A549 (cell line): ENCODE results near the gene TCOF1. TPM values are rescaled to one million over a fixed set of nuclear protein-coding genes. Genes with fewer than 3 reads are reported as not detected.

Experiments
- ATAC-seq, 2 experiments: fragments of 200-7000 bp in 1 of 2; fragments of >200 bp in 1 of 2; cut with Nextera tagmentation in 1 of 2; cut with Tn5 transposase in 1 of 2; 3 replicates each; pipeline versions ENCODE4 v1.8.0 to v1.9.1; 2018 to 2020; ENCODE audit warnings: mild to moderate bottlenecking in 1 of 2, moderate library complexity in 1 of 2
- CTCF ChIA-PET: fragments of 300-600 bp; sonication (Branson Sonifier 250); formaldehyde crosslinking; extraction: SDS; loops from one replicate; lab custom pipeline; 2021; ENCODE audit warnings: antibody characterized with exemption, inconsistent platforms; lab: Yijun Ruan, JAX
- POLR2A ChIA-PET: fragments of 350-600 bp; formaldehyde crosslinking; extraction: SDS; loops from one replicate; lab custom pipeline; 2021; ENCODE audit warnings: antibody characterized with exemption, inconsistent platforms; lab: Yijun Ruan, JAX
- DNase-seq, 2 experiments: peaks; one replicate each; pipeline versions ENCODE4 v3.0.0 to v3.0.0-alpha.2; 2011 to 2016; ENCODE audit warnings: low read depth in 1 of 2, low spot score in 1 of 2
- FAIRE-seq: peaks from 2 replicates; lab custom pipeline; 2011; peaks lifted over from hg19 to GRCh38; lab: Jason Lieb, UNC
- H3K27ac ChIP-seq, 2 experiments: fragments of >200 bp; sonication (Bioruptor Twin); formaldehyde crosslinking; 3 replicates each; pipeline ENCODE4 v1.5.1; 2016 to 2017
- H3K4me1 ChIP-seq: fragments of >200 bp; sonication (Bioruptor Twin); formaldehyde crosslinking; 3 replicates; pipeline ENCODE4 v1.6.1; 2016
- H3K4me2 ChIP-seq: fragments of >200 bp; sonication (Bioruptor Twin); formaldehyde crosslinking; 3 replicates; pipeline ENCODE4 v1.6.1; 2016
- H3K4me3 ChIP-seq: fragments of >200 bp; sonication (Bioruptor Twin); formaldehyde crosslinking; 3 replicates; pipeline ENCODE4 v1.5.1; 2016
- H3K9me3 ChIP-seq: fragments of >200 bp; sonication (Bioruptor Twin); formaldehyde crosslinking; 3 replicates; pipeline ENCODE4 v1.6.1; 2016
- BHLHE40 ChIP-seq: IDR thresholded peaks from 2 replicates; pipeline ENCODE4 v1.6.1; 2012; ENCODE audit warnings: low read depth, low read length, inconsistent platforms
- CHD4 ChIP-seq: fragments of 200-600 bp; sonication (generic); IDR thresholded peaks from 2 replicates; pipeline ENCODE4 v1.6.1; 2016; ENCODE audit warnings: antibody characterized with exemption, mild to moderate bottlenecking, borderline replicate concordance
- EHF ChIP-seq: fragments of 250-450 bp; sonication (Bioruptor Pico); IDR thresholded peaks from 2 replicates; pipeline ENCODE4 v1.5.0; 2020; ENCODE audit warnings: mild to moderate bottlenecking
- ELK1 ChIP-seq: fragments of 150-350 bp; IDR thresholded peaks from 2 replicates; pipeline ENCODE4 v1.6.1; 2014; ENCODE audit warnings: low read depth, mild to moderate bottlenecking, low read length
- FOSL2 ChIP-seq, 2 experiments: fragments of 450-650 bp in 1 of 2; fragments of >200 bp in 1 of 2; sonication (Bioruptor Twin) in 1 of 2; formaldehyde crosslinking; IDR thresholded peaks; 2 replicates each; pipeline versions ENCODE4 v1.5.0 to v1.6.1; 2016 to 2020; ENCODE audit warnings: mild to moderate bottlenecking in 1 of 2, moderate library complexity in 1 of 2
- GATA3 ChIP-seq: IDR thresholded peaks from 2 replicates; pipeline ENCODE4 v1.6.1; 2012; ENCODE audit warnings: borderline replicate concordance
- HMGXB4 ChIP-seq: fragments of 250-450 bp; sonication (Bioruptor Pico); IDR thresholded peaks from 2 replicates; pipeline ENCODE4 v1.5.0; 2021; ENCODE audit warnings: mild to moderate bottlenecking, moderate library complexity, borderline replicate concordance
- HOXB5 ChIP-seq: fragments of 250-450 bp; sonication (Bioruptor Pico); IDR thresholded peaks from 2 replicates; pipeline ENCODE4 v1.5.0; 2020; ENCODE audit warnings: mild to moderate bottlenecking, moderate library complexity
- JUN ChIP-seq, 2 experiments: fragments of >200 bp; sonication (Bioruptor Twin); formaldehyde crosslinking; IDR thresholded peaks; 2 replicates in 1 of 2; 3 replicates in 1 of 2; pipeline ENCODE4 v1.6.1; 2016 to 2017
- JUNB ChIP-seq: fragments of >200 bp; sonication (Bioruptor Twin); formaldehyde crosslinking; IDR thresholded peaks from 2 replicates; pipeline ENCODE4 v1.6.1; 2016
- KDM1A ChIP-seq: fragments of 200-600 bp; sonication (generic); IDR thresholded peaks from 2 replicates; pipeline ENCODE4 v1.6.1; 2016; ENCODE audit warnings: low read depth, mild to moderate bottlenecking
- MAFK ChIP-seq: fragments of 450-650 bp; IDR thresholded peaks from 2 replicates; pipeline ENCODE4 v1.6.1; 2014; ENCODE audit not compliant: partially characterized antibody
- MAZ ChIP-seq: fragments of 150-350 bp; IDR thresholded peaks from 2 replicates; pipeline ENCODE4 v1.6.1; 2014; ENCODE audit warnings: antibody characterized with exemption, low read depth, low read length, borderline replicate concordance
- NR3C1 ChIP-seq: fragments of >200 bp; sonication (Bioruptor Twin); formaldehyde crosslinking; IDR thresholded peaks from 3 replicates; pipeline ENCODE4 v1.6.1; 2017
- PBX3 ChIP-seq: IDR thresholded peaks from 2 replicates; pipeline ENCODE4 v1.6.1; 2012
- RAD21 ChIP-seq, 2 experiments: fragments of >200 bp in 1 of 2; sonication (Bioruptor Twin) in 1 of 2; formaldehyde crosslinking in 1 of 2; IDR thresholded peaks in 1 of 2; conservative IDR thresholded peaks in 1 of 2; 2 replicates in 1 of 2; 3 replicates in 1 of 2; pipeline ENCODE4 v1.6.1; 2012 to 2018; ENCODE audit warnings: inconsistent platforms in 1 of 2
- RARB ChIP-seq: fragments of 250-450 bp; sonication (Bioruptor Pico); IDR thresholded peaks from 2 replicates; pipeline ENCODE4 v1.8.0; 2021; ENCODE audit warnings: mild to moderate bottlenecking, moderate library complexity
- SREBF2 ChIP-seq: fragments of 450-650 bp; IDR thresholded peaks from 2 replicates; pipeline ENCODE4 v1.6.1; 2014; ENCODE audit warnings: mild to moderate bottlenecking, moderate library complexity
- TP53 ChIP-seq: fragments of 250-450 bp; sonication (Bioruptor Pico); IDR thresholded peaks from 2 replicates; pipeline ENCODE4 v1.5.0; 2021; ENCODE audit warnings: mild to moderate bottlenecking, moderate library complexity
- USF2 ChIP-seq: fragments of 450-650 bp; IDR thresholded peaks from 2 replicates; pipeline ENCODE4 v1.6.1; 2014; ENCODE audit warnings: antibody characterized with exemption
- ZC3H11A ChIP-seq: fragments of 450-650 bp; IDR thresholded peaks from 2 replicates; pipeline ENCODE4 v1.6.1; 2014; ENCODE audit warnings: antibody characterized with exemption, mild to moderate bottlenecking
- WGBS: methylation state at CpG from one replicate; pipeline ENCODE4 v1.1.6; 2017; ENCODE audit errors: missing lambda C conversion rate; 5-methylcytosine and 5-hydroxymethylcytosine counted together
- polyA plus RNA-seq, 4 experiments: library from polyadenylated mRNA; depleted of rRNA in 3 of 4; stranded (reverse); fragments of >200 nt; fragmentation: RNase III in 1 of 4; extraction: RNeasy Plus Mini Kit Qiagen cat#74134 plus additional on column Dnase treatment in 1 of 4; gene quantifications; 2 replicates in 3 of 4; 3 replicates in 1 of 4; pipeline ENCODE4 v1.2.3, GENCODE V29; 2011 to 2017

TCOF1 gene
- polyA plus RNA-seq, 2 of the 4 experiments (the other 2 are of a cell fraction): 17.5 to 47.1 TPM

- ChIA-PET CTCF (interaction anchor here (1.3 to 1.6 kb wide), 3 partner anchors 13 to 188 kb away, joined by 3 to 4 read pairs (median 4); no protein-coding TSS in a partner anchor), POLR2A (no interaction called here)
- H3K27ac ChIP-seq: no peak overlapping the region
- H3K4me2 ChIP-seq: no peak overlapping the region
- 78% methylated on average over 7 of the region's 10 CpGs for WGBS
- H3K4me3 ChIP-seq: no peak overlapping the region
- peaks cover 4% of the 10 kb centered on the region for H3K4me1 ChIP-seq
- FAIRE-seq (no peak), DNase-seq (no peak), ATAC-seq (no peak)
- H3K9me3 ChIP-seq: no peaks in the 10 kb centered on the region
- TF ChIP-seq JUN (IDR thresholded peaks at IDR 0.05) (no peak), CHD4 (no peak), ZC3H11A (no peak)
- TF ChIP-seq, all 56 proteins: peak for 0
Measured at GRCh38 chr5:150406723-150407095, 49.2 kb downstream of the TCOF1 start.

- Histone ChIP-seq H3K27ac (no peak overlapping the region), H3K4me3 (no peak overlapping the region), H3K4me1 (peaks cover 4% of the 10 kb centered on the region), H3K9me3 (no peaks in the 10 kb centered on the region), H3K4me2 (no peak overlapping the region)
- DNase-seq (no peak), FAIRE-seq (no peak), ATAC-seq (no peak)
- ChIA-PET POLR2A (no interaction called here), CTCF (interaction anchor here (1.3 to 1.6 kb wide), 2 partner anchors 13 to 189 kb away, joined by 3 to 4 read pairs; no protein-coding TSS in a partner anchor)
- 84% methylated on average over 12 of the region's 13 CpGs for WGBS
- TF ChIP-seq EHF (no peak), SREBF2 (no peak), BHLHE40 (no peak), MAFK (no peak), USF2 (no peak), HOXB5 (CRISPR knock-in tag) (no peak), JUNB (no peak), TP53 (CRISPR knock-in tag) (no peak), HMGXB4 (CRISPR knock-in tag) (no peak), FOSL2 (IDR thresholded peaks at IDR 0.05) (no peak), FOSL2 (CRISPR knock-in tag; IDR thresholded peaks at IDR 0.05) (no peak), MAZ (no peak), GATA3 (no peak), KDM1A (no peak), PBX3 (no peak), ELK1 (no peak), RARB (no peak), RAD21 (conservative IDR thresholded peaks at IDR 0.05 in 1 of 2, IDR thresholded peaks at IDR 0.05 in 1 of 2) (no peak), NR3C1 (no peak)
Measured at GRCh38 chr5:150407096-150407720, 49.7 kb downstream of the TCOF1 start.
